T47D (cell line): Measurements from ENCODE around the gene CCM2.

Source experiments
- DNase-seq, 2 experiments: peaks; one replicate each; pipeline versions ENCODE4 v3.0.0 to v3.0.0-alpha.2; 2011 to 2012; ENCODE audit warnings: low read depth in 1 of 2, low spot score in 1 of 2
- JUND ChIP-seq: IDR thresholded peaks from 2 replicates; pipeline ENCODE4 v1.6.1; 2012; ENCODE audit warnings: low read depth
- in situ Hi-C: cut with HindIII; loops from 2 replicates; pipeline ENCODE4 v1.10.0; 2016; ENCODE audit warnings: low sequenced_read_pairs, low pct_unique_long_range_greater_than_20kb

Gene CCM2

GRCh38 chr7:44964384-44964830 is 35.6 kb upstream of the CCM2 start:
- TF ChIP-seq JUND, result no peak
- in situ Hi-C loops, result no loop called here
- DNase-seq, result peak in 1 of 2 experiments; percentile 30

GRCh38 chr7:44964831-44965440 is 35.1 kb upstream of the CCM2 start:
- DNase-seq, result no peak
- no peak for TF ChIP-seq JUND
- in situ Hi-C loops, result no loop called here

GRCh38 chr7:44965441-44965903 is 34.5 kb upstream of the CCM2 start:
- TF ChIP-seq JUND, result no peak
- no peak for DNase-seq
- in situ Hi-C loops, result no loop called here

GRCh38 chr7:44965937-44966730 is 33.9 kb upstream of the CCM2 start:
- DNase-seq, result no peak
- in situ Hi-C loops, result no loop called here
- no peak for TF ChIP-seq JUND

GRCh38 chr7:44966731-44967538 is 33.1 kb upstream of the CCM2 start:
- no peak for DNase-seq
- no peak for TF ChIP-seq JUND
- in situ Hi-C loops, result no loop called here

- TF ChIP-seq JUND, result no peak
- in situ Hi-C loops, result no loop called here
- DNase-seq, result no peak
Observed at GRCh38 chr7:44967571-44968446, 32.2 kb upstream of the CCM2 start.

GRCh38 chr7:44969049-44969700 is 30.8 kb upstream of the CCM2 start:
- no peak for DNase-seq
- TF ChIP-seq JUND, result no peak
- in situ Hi-C loops, result no loop called here

- DNase-seq, result no peak
- TF ChIP-seq JUND, result no peak
- in situ Hi-C loops, result no loop called here
Observed at GRCh38 chr7:44969701-44970522, 30.1 kb upstream of the CCM2 start.

- no peak for DNase-seq
- TF ChIP-seq JUND, result no peak
- in situ Hi-C loops, result no loop called here
Observed at GRCh38 chr7:44970523-44971051, 29.4 kb upstream of the CCM2 start.

GRCh38 chr7:44971188-44971901 is 28.7 kb upstream of the CCM2 start:
- in situ Hi-C loops, result no loop called here
- no peak for DNase-seq
- TF ChIP-seq JUND, result no peak
